ENCODE data around the gene FAM180A.

DNA sequence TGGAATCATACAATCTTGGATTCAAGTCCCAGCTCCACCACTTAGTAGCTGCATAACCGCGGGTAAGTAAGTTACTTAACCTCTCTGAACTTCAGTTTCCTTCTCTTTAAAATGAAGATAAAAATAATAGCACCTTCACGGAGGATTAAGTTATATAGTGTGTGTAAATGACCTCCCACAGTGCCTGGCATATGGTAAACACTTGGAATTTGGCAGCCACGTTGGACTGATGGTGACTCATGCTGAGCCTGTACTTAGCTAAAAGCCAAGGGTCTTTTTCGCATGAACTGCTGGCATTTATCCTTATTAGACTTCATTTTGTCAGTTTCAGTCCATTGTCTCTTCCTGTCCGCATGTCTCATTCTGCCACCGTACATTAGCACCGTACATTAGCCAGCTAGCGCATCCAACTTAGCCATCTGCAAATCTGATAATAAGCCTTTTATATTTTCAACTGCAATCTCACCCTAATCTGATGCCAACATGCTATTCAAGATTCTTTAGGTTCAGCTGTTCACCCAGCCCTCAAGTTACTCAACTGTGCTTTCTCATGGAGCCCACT is 31.9 kb downstream of the FAM180A start:
- TF ChIP-seq EP300 (IDR thresholded peaks at IDR 0.05) (no peak), POLR2A (IDR thresholded peaks at IDR 0.05) (no peak)
- TF ChIP-seq, protein P1, sequence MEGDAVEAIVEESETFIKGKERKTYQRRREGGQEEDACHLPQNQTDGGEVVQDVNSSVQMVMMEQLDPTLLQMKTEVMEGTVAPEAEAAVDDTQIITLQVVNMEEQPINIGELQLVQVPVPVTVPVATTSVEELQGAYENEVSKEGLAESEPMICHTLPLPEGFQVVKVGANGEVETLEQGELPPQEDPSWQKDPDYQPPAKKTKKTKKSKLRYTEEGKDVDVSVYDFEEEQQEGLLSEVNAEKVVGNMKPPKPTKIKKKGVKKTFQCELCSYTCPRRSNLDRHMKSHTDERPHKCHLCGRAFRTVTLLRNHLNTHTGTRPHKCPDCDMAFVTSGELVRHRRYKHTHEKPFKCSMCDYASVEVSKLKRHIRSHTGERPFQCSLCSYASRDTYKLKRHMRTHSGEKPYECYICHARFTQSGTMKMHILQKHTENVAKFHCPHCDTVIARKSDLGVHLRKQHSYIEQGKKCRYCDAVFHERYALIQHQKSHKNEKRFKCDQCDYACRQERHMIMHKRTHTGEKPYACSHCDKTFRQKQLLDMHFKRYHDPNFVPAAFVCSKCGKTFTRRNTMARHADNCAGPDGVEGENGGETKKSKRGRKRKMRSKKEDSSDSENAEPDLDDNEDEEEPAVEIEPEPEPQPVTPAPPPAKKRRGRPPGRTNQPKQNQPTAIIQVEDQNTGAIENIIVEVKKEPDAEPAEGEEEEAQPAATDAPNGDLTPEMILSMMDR (IDR thresholded peaks at IDR 0.05), result no peak

Data from stomach (tissue), 4 donors.